Large intestine (tissue), 3 donors: ENCODE data around the gene M6PR. TPM values are rescaled to one million over a fixed set of nuclear protein-coding genes. Genes with fewer than 3 reads are reported as not detected.
"Not testable (repeated sequence)": the region's sequence is repeated elsewhere in the genome, so short reads cannot be mapped to it uniquely, and the experiment has no call there.

Source experiments
- DNase-seq, 2 donors: peaks; one replicate each; pipeline versions ENCODE4 v3.0.0 to v3.0.0-alpha.2; 2013
- H3K27ac ChIP-seq: one replicate; pipeline ENCODE4 v1.5.1; 2013; ENCODE audit warnings: low read length
- H3K27me3 ChIP-seq: 2 replicates; pipeline ENCODE4 v1.6.1; 2013; ENCODE audit warnings: low read length; ENCODE audit not compliant: control insufficient read depth, insufficient read depth
- H3K36me3 ChIP-seq: 2 replicates; pipeline ENCODE4 v1.6.1; 2013; ENCODE audit warnings: low read length; ENCODE audit not compliant: control insufficient read depth, insufficient read depth
- H3K4me1 ChIP-seq: one replicate; pipeline ENCODE4 v1.6.1; 2013; ENCODE audit warnings: low read length; ENCODE audit not compliant: control insufficient read depth, insufficient read depth
- H3K4me3 ChIP-seq: one replicate; pipeline ENCODE4 v1.5.1; 2013; ENCODE audit warnings: low read length
- H3K9me3 ChIP-seq: one replicate; pipeline ENCODE4 v1.6.1; 2013; ENCODE audit warnings: mild to moderate bottlenecking, low read depth, low read length, moderate library complexity; ENCODE audit not compliant: control insufficient read depth
- WGBS: methylation state at CpG from one replicate; pipeline ENCODE4 v1.1.5; 2013; ENCODE audit warnings: low lambda C conversion rate; ENCODE audit not compliant: insufficient coverage; 5-methylcytosine and 5-hydroxymethylcytosine counted together
- polyA plus RNA-seq: library from polyadenylated mRNA; unstranded; fragments of 120-200 nt; gene quantifications from one replicate; pipeline ENCODE4 v1.2.1, GENCODE V29; 2013

Gene M6PR
- polyA plus RNA-seq, 1 donor: 147 TPM

GRCh38 chr12:8951744-8952143, 2.3 kb upstream of the M6PR start:
- no CpG with 5 or more reads among the region's 1 CpG for whole genome bisulfite sequencing
- H3K27me3 ChIP-seq: no peaks in the 10 kb centered on the region
- peaks cover 4% of the 10 kb centered on the region for H3K4me1 ChIP-seq
- H3K36me3 ChIP-seq: no peaks in the 10 kb centered on the region
- H3K27ac ChIP-seq: no peak overlapping the region
- DNase-seq: no peak
- H3K9me3 ChIP-seq: peaks cover 8% of the 10 kb centered on the region
- no peak overlapping the region for H3K4me3 ChIP-seq

GRCh38 chr12:8950702-8951478, 1.4 kb upstream of the M6PR start:
- H3K4me3 ChIP-seq: peak overlapping the region; percentile 85
- no peak for DNase-seq
- H3K4me1 ChIP-seq: peaks cover 4% of the 10 kb centered on the region
- H3K27ac ChIP-seq: peak overlapping the region; percentile 94
- H3K27me3 ChIP-seq: no peaks in the 10 kb centered on the region
- H3K36me3 ChIP-seq: peaks cover 4% of the 10 kb centered on the region
- peaks cover 5% of the 10 kb centered on the region for H3K9me3 ChIP-seq
- WGBS: 59% methylated on average over 3 of the region's 9 CpGs

- WGBS: 0% methylated on average over 3 of the region's 7 CpGs
- Histone ChIP-seq H3K27ac (peak overlapping the region; percentile 94), H3K4me1 (peaks cover 4% of the 10 kb centered on the region), H3K9me3 (peaks cover under 1% of the 10 kb centered on the region), H3K36me3 (peaks cover 11% of the 10 kb centered on the region), H3K4me3 (peak overlapping the region; percentile 85), H3K27me3 (no peaks in the 10 kb centered on the region)
- no peak for DNase-seq
Measured at GRCh38 chr12:8950221-8950527, 729 bp upstream of the M6PR start.

- Histone ChIP-seq H3K27me3 (no peaks in the 10 kb centered on the region), H3K27ac (peak overlapping the region; percentile 94), H3K4me1 (peaks cover 4% of the 10 kb centered on the region), H3K36me3 (peaks cover 23% of the 10 kb centered on the region), H3K9me3 (no peaks in the 10 kb centered on the region), H3K4me3 (peak overlapping the region; percentile 85)
- WGBS: 5% methylated on average over 4 of the region's 15 CpGs
- peak; percentile 11 to 61 for DNase-seq
Measured at GRCh38 chr12:8948701-8949341, 624 bp downstream of the M6PR start.

- H3K4me3 ChIP-seq: peak overlapping the region; percentile 85
- no peaks in the 10 kb centered on the region for H3K27me3 ChIP-seq
- no peaks in the 10 kb centered on the region for H3K9me3 ChIP-seq
- peaks cover 4% of the 10 kb centered on the region for H3K4me1 ChIP-seq
- peaks cover 34% of the 10 kb centered on the region for H3K36me3 ChIP-seq
- no peak for DNase-seq
- no peak overlapping the region for H3K27ac ChIP-seq
Measured at GRCh38 chr12:8947737-8948136, 1.7 kb downstream of the M6PR start.

- no peaks in the 10 kb centered on the region for H3K9me3 ChIP-seq
- DNase-seq: no peak
- 100% methylated on average over 1 of the region's 1 CpG for WGBS
- H3K4me3 ChIP-seq: no peak overlapping the region
- no peaks in the 10 kb centered on the region for H3K27me3 ChIP-seq
- peaks cover 44% of the 10 kb centered on the region for H3K36me3 ChIP-seq
- H3K27ac ChIP-seq: no peak overlapping the region
- peaks cover 4% of the 10 kb centered on the region for H3K4me1 ChIP-seq
Measured at GRCh38 chr12:8946733-8947132, 2.7 kb downstream of the M6PR start.

- DNase-seq: no peak
- Histone ChIP-seq H3K4me1 (peaks cover 4% of the 10 kb centered on the region), H3K27ac (no peak overlapping the region), H3K36me3 (peaks cover 52% of the 10 kb centered on the region), H3K27me3 (no peaks in the 10 kb centered on the region), H3K4me3 (no peak overlapping the region), H3K9me3 (no peaks in the 10 kb centered on the region)
- WGBS: no CpG with 5 or more reads among the region's 10 CpGs
Measured at GRCh38 chr12:8943565-8944186, 5.8 kb downstream of the M6PR start.

GRCh38 chr12:8941691-8942478, 7.6 kb downstream of the M6PR start:
- Histone ChIP-seq H3K27me3 (no peaks in the 10 kb centered on the region), H3K27ac (no peak overlapping the region), H3K4me3 (no peak overlapping the region), H3K9me3 (no peaks in the 10 kb centered on the region), H3K36me3 (peaks cover 57% of the 10 kb centered on the region), H3K4me1 (no peaks in the 10 kb centered on the region)
- DNase-seq: no peak
- WGBS: 100% methylated on average over 1 of the region's 5 CpGs

- not testable (repeated sequence) for H3K4me3 ChIP-seq, DNase-seq, H3K27me3 ChIP-seq, H3K9me3 ChIP-seq, H3K4me1 ChIP-seq, H3K27ac ChIP-seq
- peaks cover 39% of the 10 kb centered on the region for H3K36me3 ChIP-seq
- no CpG with 5 or more reads among the region's 5 CpGs for WGBS
Measured at GRCh38 chr12:8937842-8938442, 11.5 kb downstream of the M6PR start.

- no peak overlapping the region for H3K4me3 ChIP-seq
- WGBS: no CpG with 5 or more reads among the region's 7 CpGs
- H3K36me3 ChIP-seq: peaks cover 29% of the 10 kb centered on the region
Measured at GRCh38 chr12:8936735-8937134, 12.7 kb downstream of the M6PR start.

More at GRCh38 chr12:8936735-8937134, 12.7 kb downstream of the M6PR start:
- Histone ChIP-seq H3K27ac (no peak overlapping the region), H3K27me3 (no peaks in the 10 kb centered on the region), H3K4me1 (no peaks in the 10 kb centered on the region), H3K9me3 (no peaks in the 10 kb centered on the region)
- DNase-seq: no peak
